ENCODE results near the gene FBN1. TPM values are rescaled to one million over a fixed set of nuclear protein-coding genes. Genes with fewer than 3 reads are reported as not detected.

Gene FBN1
- total and polyA plus RNA-seq, 2 of the 13 experiments (the other 11 are each of a cell fraction or from before 2014, with no cell fraction given) = 1.5 to 3.0 TPM

GRCh38 chr15:48514103-48514816 is 131.2 kb downstream of the FBN1 start (continued):
- no peak for TF ChIP-seq SKIL (CRISPR knock-in tag; IDR thresholded peaks at IDR 0.05; ENCODE audit: borderline replicate concordance)

- Histone ChIP-seq H4K20me1 (ENCODE audit: insufficient read depth, low read length) (no peaks in the 10 kb centered on the region), H3K4me3 (replicated peaks in 1 of 3; ENCODE audit: insufficient read depth in 1 of 3, low read depth in 2 of 3, low read length in 3 of 3) (no peak overlapping the region), H3K27me3 (ENCODE audit: control insufficient read depth in 1 of 2, insufficient read depth in 2 of 2, low read length in 2 of 2) (no peaks in the 10 kb centered on the region), H3K79me2 (ENCODE audit: insufficient read depth, low read length) (no peaks in the 10 kb centered on the region), H3K4me2 (ENCODE audit: low read depth, low read length) (no peak overlapping the region), H2AFZ (ENCODE audit: low read length) (no peak overlapping the region), H3K4me1 (ENCODE audit: insufficient read depth, low read length) (peaks cover 11% of the 10 kb centered on the region), H3K9ac (ENCODE audit: insufficient read depth, low read depth, low read length) (no peak overlapping the region), H3K9me3 (ENCODE audit: low read length) (no peaks in the 10 kb centered on the region), H3K36me3 (replicated peaks in 1 of 2; ENCODE audit: control insufficient read depth in 1 of 2, insufficient read depth in 2 of 2, low read length in 2 of 2) (no peaks in the 10 kb centered on the region), H3K27ac (ENCODE audit: extremely low read length, insufficient read depth, low read length) (no peak overlapping the region)
- ATAC-seq (no peak), FAIRE-seq (no peak), DNase-seq (ENCODE audit: low spot score) (no peak)
- ChIA-PET POLR2A (no interaction called here), CTCF (ENCODE audit: low intra/inter-chr PET ratio, low total read pairs) (no interaction called here)
- in situ Hi-C loops (cut with HindIII; ENCODE audit: extremely low pct_ligation_motif_present, low pct_unique_long_range_greater_than_20kb) (loop anchor here (10.0 kb wide), 1 partner anchor 156 kb away; no protein-coding TSS in a partner anchor), intact Hi-C loops (cut with micrococcal nuclease; ENCODE audit: unreplicated experiment) (loop anchor here (10.0 kb wide), 1 partner anchor 96 kb away; no protein-coding TSS in a partner anchor)
- WGBS (ENCODE audit: low lambda C conversion rate) = 30% methylated on average over 6 of the region's 6 CpGs
- BruUV-seq (replicated peaks) = no TSS peak
- no peak for TF ChIP-seq SSRP1 (CRISPR knock-in tag; IDR thresholded peaks at IDR 0.05)
- no peak for TF ChIP-seq ZNF562 (CRISPR knock-in tag; IDR thresholded peaks at IDR 0.05; ENCODE audit: borderline replicate concordance)
- TF ChIP-seq ZBTB7A (CRISPR knock-in tag; IDR thresholded peaks at IDR 0.05) = no peak
- TF ChIP-seq FOXJ3 (CRISPR knock-in tag; IDR thresholded peaks at IDR 0.05; ENCODE audit: borderline replicate concordance) = no peak
- TF ChIP-seq TIGD3 (CRISPR knock-in tag; IDR thresholded peaks at IDR 0.05; ENCODE audit: borderline replicate concordance) = no peak
- no peak for TF ChIP-seq GRHL1 (CRISPR knock-in tag; conservative IDR thresholded peaks at IDR 0.05)
- no peak for TF ChIP-seq HHEX (CRISPR knock-in tag; IDR thresholded peaks at IDR 0.05)
Measured at GRCh38 chr15:48510976-48511375, 134.5 kb downstream of the FBN1 start.
